ENCODE measurements around the gene UCMA. TPM values are rescaled to one million over a fixed set of nuclear protein-coding genes. Genes with fewer than 3 reads are reported as not detected.

The UCMA gene
- total RNA-seq, 4 donors from 2014 or later = 0.69 TPM; not detected in 3

- Histone ChIP-seq H3K27me3 (no peaks in the 10 kb centered on the region), H3K9me3 (no peaks in the 10 kb centered on the region), H3K36me3 (no peaks in the 10 kb centered on the region), H3K27ac (no peak overlapping the region), H3K4me1 (no peaks in the 10 kb centered on the region), H3K4me3 (no peak overlapping the region)
- DNase-seq = no peak
- intact Hi-C loops (cut with DNase I; ENCODE audit: low total_unique reads) = no loop called here
- TF ChIP-seq POLR2A (IDR thresholded peaks at IDR 0.05) = no peak
- TF ChIP-seq CTCF (IDR thresholded peaks at IDR 0.05) = no peak
These were observed 14.2 kb downstream of the UCMA start for GRCh38 chr10:13219685-13220670.

- TF ChIP-seq POLR2A (IDR thresholded peaks at IDR 0.05) = no peak
- no peak for TF ChIP-seq CTCF (IDR thresholded peaks at IDR 0.05)
- Histone ChIP-seq H3K27me3 (no peaks in the 10 kb centered on the region), H3K27ac (no peak overlapping the region), H3K9me3 (no peaks in the 10 kb centered on the region), H3K4me1 (no peaks in the 10 kb centered on the region), H3K4me3 (no peak overlapping the region), H3K36me3 (no peaks in the 10 kb centered on the region)
- intact Hi-C loops (cut with DNase I; ENCODE audit: low total_unique reads) = no loop called here
- DNase-seq = no peak
These were observed 15.3 kb downstream of the UCMA start for GRCh38 chr10:13218878-13219277.

- no peaks in the 10 kb centered on the region for H3K9me3 ChIP-seq
- no peak for TF ChIP-seq POLR2A (IDR thresholded peaks at IDR 0.05)
- TF ChIP-seq CTCF (IDR thresholded peaks at IDR 0.05) = no peak
- H3K4me3 ChIP-seq = no peak overlapping the region
- H3K36me3 ChIP-seq = no peaks in the 10 kb centered on the region
- intact Hi-C loops (cut with DNase I; ENCODE audit: low total_unique reads) = no loop called here
- no peaks in the 10 kb centered on the region for H3K4me1 ChIP-seq
- DNase-seq = no peak
- H3K27ac ChIP-seq = no peak overlapping the region
- no peaks in the 10 kb centered on the region for H3K27me3 ChIP-seq
These were observed 21.0 kb downstream of the UCMA start for GRCh38 chr10:13213163-13213562.

- no peak overlapping the region for H3K4me3 ChIP-seq
- no peak overlapping the region for H3K27ac ChIP-seq
- no peaks in the 10 kb centered on the region for H3K27me3 ChIP-seq
- no peak for DNase-seq
- intact Hi-C loops (cut with DNase I; ENCODE audit: low total_unique reads) = no loop called here
- TF ChIP-seq CTCF (IDR thresholded peaks at IDR 0.05) = peak in 1 of 4 experiments; percentile 18
- no peak for TF ChIP-seq POLR2A (IDR thresholded peaks at IDR 0.05)
- H3K4me1 ChIP-seq = no peaks in the 10 kb centered on the region
- H3K36me3 ChIP-seq = no peaks in the 10 kb centered on the region
- H3K9me3 ChIP-seq = no peaks in the 10 kb centered on the region
These were observed 27.4 kb downstream of the UCMA start for GRCh38 chr10:13206546-13207443.

Measured in uterus (tissue), 4 donors.